ENCODE measurements around the gene SLC45A2.

Gene SLC45A2

DNA sequence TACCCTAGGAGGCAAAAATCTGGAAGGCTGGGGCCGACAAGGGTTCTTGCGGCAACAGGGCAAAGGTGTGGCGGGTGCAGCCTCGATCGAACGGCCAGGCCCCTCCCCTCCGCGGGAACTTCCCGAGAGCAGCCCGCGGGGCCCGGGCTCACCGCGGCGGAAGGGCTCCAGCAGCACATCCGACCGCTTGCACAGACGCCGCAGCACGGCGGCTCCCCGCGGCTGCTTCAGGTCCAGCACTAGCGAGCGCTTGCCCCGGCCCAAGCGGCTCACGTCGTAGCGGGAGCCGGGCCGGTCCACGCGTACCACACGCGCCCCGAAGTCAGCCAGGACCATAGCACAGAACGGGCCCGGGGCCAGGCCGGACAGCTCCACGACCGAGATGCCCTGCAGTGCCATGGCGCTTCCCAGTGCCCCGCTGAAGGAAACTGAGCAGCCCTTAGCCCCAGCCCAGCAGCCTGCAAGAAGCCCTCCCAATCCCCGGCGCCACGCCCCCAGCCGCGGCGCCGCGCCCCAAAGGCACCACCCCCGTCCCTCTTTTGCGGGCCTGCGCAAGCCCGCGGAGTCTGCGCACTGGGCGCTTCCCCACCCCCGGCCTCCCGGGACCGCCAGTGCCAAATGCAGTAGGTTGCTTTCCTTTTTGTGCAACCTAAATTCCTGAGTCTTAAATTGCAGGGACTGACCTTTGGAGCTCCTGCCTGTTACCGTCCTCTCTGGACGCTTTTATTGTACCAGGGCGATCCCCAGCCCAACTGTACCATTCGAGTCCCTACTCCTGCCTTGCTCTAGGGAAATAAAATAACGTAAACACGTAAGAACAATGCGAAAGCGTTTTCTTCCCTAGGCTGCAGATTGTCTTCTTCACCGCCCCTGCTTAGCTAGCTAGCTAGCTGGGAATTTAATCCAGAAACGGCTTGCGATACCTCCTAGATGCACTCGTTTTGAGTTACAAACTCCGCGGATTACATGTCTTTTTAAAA lies 23.4 kb upstream of the SLC45A2 start, which contains the start of gene AMACR:
Gene AMACR (minus strand): TSS at position 430 of the 980 bp plus-strand sequence. CDS start 31 bp downstream, at position 399.
- peak; percentile 93 for DNase-seq (ENCODE audit: low read depth)

DNA sequence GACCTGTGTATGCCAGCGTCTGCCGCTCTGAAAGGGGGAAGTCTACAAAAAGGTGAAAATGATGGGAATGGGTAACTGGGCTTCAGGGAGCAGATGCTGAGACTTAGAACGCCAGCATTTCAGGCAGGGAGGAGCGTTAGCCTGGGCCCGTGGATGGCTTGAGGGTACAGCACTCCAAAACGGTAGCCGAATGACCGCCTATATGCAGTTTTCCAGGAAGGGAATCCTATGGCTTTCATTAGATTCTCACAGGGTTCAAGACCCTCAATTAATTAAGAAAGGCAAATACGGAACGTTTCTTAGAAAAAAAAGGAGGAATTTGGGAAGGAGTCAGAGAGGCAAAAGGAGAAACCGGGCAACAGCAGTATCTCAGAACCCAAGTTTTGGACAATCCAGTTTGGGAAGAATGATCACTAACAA lies 22.7 kb upstream of the SLC45A2 start:
- DNase-seq (ENCODE audit: low read depth): peak; percentile 25

DNA sequence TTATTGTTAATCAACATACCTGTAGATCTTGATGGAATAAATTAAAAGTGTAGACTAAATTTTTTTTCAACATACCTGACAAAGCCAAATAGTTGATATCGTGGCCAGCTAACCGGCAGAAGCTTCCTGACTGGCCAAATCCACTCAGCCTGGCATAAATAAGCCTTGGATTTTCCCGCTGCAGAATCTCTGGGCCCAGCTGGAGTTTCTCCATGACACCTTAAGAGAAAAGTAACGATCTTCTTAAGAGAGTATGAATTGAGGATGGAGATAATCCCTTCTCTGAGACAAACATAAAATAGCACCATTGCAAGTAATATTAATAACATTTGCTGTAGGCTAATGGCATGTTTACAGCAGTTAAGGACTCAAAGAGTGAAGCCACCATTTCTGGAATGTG lies 21.2 kb upstream of the SLC45A2 start:
- no peak for DNase-seq (ENCODE audit: low read depth)

- DNase-seq (ENCODE audit: low read depth): no peak
Observed at GRCh38 chr5:34005211-34005610, 20.7 kb upstream of the SLC45A2 start.

GRCh38 chr5:34003941-34004340 lies 19.4 kb upstream of the SLC45A2 start:
- DNase-seq (ENCODE audit: low read depth): no peak

DNA sequence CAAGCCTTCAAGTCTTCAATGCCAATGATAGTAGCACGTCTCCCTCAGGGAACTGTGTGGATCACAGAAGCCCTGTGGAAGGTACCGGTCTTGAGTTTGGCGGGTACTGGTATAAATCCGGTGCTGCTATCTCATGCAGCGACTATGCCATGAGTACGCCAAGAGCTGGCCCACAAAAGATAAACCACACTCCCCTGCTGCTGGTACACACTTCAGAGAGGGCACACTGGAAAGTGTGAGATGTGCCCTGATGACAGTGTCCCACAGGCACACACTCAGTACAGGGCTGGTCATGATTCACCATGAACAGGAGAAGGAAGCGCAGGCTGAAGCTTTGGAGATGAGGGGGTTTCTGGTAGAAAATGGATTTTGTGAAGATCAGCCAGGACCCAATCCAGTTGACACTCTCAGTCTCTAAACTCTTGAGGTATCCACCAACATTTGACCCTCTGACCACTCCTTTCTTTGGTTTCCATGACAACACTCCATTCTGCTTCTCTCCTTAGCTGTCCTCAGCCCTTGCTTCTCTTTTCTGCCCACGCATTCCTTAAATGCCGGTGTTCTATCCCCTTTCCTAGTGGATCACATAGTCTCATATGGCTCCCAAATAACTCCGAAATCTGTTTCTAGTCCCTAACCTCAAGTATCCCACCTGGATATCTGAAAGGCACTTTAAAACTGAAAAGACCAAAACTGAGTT lies 18.3 kb upstream of the SLC45A2 start:
- no peak for DNase-seq (ENCODE audit: low read depth)

DNA sequence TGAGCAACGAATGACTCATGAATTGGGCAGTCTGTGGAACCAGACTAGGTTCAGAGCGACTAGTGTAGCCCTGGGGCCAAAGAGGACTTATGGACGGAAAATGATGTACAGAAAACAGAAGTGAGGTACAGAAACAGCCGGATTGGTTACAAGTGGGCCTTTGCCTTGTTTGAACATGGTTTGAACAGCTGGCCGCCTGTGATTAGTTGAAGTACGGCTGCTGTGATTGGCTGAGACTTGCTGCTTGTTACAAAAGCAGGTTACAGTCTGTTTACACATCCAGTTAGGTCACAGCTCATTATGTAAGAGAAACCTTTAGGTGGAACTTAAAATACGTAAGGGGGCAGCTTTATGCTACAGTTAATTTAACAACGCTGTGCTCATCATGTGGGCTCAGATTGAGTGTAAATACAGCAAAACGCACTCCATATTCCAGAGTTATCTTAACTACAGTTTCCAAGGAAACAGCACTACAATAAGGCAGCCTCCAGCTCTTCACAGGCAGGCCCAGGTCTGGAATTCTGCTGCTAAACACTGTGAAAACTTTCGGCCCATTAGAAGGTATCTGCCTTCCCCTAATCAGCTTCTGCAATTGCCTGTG lies 16.8 kb upstream of the SLC45A2 start:
- peak; percentile 35 for DNase-seq (ENCODE audit: low read depth)

GRCh38 chr5:33999978-34000377 lies 15.5 kb upstream of the SLC45A2 start:
- DNase-seq (ENCODE audit: low read depth): no peak

DNA sequence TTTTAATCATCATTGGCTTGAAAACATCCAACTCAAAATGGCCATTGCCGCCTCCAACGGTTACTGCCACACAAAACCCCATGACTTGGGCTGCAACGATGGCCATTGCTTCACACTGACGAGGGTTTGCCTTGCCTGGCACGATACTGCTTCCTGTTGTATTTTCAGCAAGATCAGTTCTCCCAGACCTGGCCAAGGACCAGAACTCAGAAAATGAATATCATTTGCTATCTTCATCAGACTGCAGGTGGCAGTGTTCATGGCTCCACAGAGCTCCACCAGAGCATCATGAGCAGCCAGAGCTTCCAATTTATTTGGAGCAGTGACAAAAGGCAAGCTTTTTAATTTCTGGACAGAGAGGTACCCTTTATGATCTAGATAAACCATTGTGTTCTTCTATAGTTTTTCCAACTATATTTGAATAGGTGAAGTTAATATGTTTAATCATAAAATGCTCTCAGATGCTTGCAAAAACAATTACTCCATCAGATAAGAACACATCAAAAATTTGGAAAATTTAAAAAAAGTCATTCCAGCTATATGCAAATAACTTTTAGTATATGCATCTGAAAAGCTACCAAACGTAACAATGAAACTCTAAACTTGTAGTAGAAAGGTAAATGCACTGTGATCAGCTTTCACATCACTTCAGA lies 13.0 kb upstream of the SLC45A2 start:
- DNase-seq (ENCODE audit: low read depth): peak; percentile 83

GRCh38 chr5:33995865-33996264 lies 11.4 kb upstream of the SLC45A2 start:
- DNase-seq (ENCODE audit: low read depth): no peak

DNA sequence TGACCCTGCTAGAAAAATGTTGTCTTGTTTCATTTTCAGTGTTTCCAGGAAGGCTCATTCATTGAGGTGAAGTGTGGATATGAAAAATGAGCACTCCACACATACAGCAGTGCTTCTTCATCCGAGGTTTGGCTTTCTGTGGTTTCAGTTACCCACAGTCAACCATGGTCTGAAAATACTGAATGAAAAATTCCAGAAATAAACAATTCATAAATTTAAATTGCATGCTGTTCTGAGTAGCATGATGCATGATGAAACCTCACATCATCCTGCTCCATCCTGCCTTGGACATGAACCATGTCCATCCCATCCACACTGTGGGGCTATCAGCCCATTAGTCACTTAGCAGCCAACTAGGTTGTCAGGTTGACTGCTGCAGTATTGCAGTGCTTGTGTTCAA lies 10.4 kb upstream of the SLC45A2 start:
- DNase-seq (ENCODE audit: low read depth): peak; percentile 63

DNA sequence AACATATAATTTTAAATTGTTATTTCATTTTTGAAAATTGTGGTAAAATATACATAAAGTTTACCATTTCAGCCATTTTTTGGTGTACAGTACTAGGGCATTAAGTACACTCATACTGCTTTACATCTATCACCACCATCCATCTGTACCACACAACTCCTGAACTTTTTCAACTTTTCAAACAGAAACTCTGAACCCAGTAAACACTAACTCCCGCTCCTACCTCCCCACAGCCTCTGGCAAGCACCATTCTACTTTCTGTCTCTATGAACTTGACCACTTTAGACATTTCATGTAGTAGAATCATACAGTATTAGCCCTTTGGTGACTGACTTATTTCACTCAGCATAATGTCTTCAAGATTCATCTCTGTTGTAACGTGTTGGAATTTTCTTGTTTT lies 8.4 kb upstream of the SLC45A2 start:
- DNase-seq (ENCODE audit: low read depth): no peak

DNA sequence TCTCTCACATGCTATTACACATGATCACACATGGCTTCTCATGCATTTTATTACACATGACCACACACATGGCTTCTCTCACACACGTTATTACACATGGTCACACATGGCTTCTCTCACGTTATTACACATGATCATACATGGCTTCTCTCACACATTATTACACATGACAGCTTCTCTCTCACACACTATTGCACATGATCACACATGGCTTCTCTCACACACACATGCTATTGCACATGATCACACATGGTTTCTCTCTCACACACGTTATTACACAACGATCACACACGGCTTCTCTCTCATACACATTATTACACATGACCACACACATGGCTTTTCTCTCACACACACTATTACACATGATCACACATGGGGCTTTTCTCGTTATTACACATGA lies 954 bp upstream of the SLC45A2 start:
- no peak for DNase-seq (ENCODE audit: low read depth)

- DNase-seq (ENCODE audit: low read depth): no peak
Observed at GRCh38 chr5:33984178-33984577, 315 bp downstream of the SLC45A2 start.

GRCh38 chr5:33981408-33982162 lies 2.9 kb downstream of the SLC45A2 start:
- DNase-seq (ENCODE audit: low read depth): no peak

DNA sequence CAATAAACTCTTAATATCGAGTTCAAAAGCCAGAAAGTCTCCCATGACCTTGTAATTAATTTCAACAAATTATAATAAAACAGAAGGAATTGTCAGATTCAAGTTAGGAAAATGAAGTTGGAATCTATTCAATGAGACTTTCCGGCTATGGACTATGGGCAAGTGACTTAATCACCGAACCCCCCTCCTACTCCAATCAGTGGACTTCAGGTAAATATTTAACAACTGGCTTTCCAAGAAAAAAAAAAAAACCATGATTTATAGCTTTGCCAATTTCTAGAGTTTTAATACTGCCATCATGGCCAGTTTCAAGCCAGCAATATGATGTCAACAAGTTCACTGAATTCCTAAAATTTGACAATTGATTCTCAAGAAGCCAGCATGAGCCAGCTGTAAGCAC lies 4.5 kb downstream of the SLC45A2 start:
- no peak for DNase-seq (ENCODE audit: low read depth)

- no peak for DNase-seq (ENCODE audit: low read depth)
Observed at GRCh38 chr5:33978306-33978705, 6.2 kb downstream of the SLC45A2 start.

DNA sequence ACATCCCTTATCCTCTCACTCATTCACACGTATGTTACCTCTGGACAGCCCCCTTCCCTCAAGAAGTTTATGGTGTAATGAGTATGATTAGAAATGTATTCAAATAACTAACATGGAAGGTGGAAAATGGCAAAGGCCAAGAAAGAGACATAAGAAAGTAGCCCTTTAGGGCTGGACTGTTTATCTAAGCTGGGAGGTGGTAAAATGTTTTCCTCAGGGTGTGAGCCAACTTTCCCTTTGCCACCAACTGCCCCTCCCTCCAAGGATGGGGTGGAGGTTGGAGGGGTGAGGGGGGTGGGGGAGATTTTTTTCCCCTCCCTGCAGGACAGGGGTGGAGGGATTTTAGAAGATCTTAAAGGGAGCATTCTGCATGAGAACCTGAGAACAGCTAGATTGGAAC lies 8.2 kb downstream of the SLC45A2 start:
- DNase-seq (ENCODE audit: low read depth): no peak

DNA sequence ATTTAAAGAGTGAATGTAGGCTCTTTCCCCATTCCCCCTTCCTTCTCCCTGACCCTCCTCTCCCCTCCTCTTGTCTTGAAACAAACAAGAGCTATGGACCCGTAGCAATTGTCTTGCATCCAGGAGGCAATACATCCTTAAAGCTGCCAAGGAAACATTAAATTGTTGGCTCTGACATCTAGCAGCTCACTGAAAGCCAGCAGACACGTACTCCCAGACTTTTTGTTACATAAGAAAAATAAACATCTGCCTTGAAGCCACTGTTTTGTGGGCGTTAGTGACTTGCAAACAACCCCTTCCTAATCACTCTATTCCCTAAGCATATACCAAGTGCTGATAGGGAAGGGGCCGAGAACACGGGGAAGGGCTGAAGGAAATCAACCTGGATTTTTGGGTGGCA lies 8.6 kb downstream of the SLC45A2 start:
- no peak for DNase-seq (ENCODE audit: low read depth)

DNA sequence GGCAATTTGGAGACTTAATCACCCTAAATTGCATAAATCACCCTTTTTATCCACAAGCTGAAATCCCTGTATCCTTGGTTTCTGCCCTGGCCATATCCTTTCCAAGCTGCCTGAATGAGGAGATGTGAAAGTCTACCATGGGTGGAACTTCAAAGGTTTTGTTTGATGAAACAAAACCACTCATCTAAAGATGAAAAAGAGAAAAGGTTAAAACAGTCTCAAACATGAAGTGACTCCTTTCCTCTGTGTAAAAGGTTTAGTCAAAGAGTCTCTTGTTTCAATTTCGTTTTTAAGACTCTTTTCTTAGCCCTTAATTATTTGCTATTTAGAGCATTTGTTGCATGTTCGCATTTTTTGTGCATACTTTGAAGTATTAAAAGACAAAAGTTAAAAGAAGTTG lies 11.2 kb downstream of the SLC45A2 start:
- DNase-seq (ENCODE audit: low read depth): no peak
